Activated CD8-positive, alpha-beta memory T cell treated with anti-CD3 and anti-CD28 coated beads for 24 hours (primary cell): ENCODE measurements around the gene SYPL1.

Experiments used
- DNase-seq: peaks from one replicate; pipeline ENCODE4 v3.0.0-alpha.2; 2020

SYPL1 gene

DNA sequence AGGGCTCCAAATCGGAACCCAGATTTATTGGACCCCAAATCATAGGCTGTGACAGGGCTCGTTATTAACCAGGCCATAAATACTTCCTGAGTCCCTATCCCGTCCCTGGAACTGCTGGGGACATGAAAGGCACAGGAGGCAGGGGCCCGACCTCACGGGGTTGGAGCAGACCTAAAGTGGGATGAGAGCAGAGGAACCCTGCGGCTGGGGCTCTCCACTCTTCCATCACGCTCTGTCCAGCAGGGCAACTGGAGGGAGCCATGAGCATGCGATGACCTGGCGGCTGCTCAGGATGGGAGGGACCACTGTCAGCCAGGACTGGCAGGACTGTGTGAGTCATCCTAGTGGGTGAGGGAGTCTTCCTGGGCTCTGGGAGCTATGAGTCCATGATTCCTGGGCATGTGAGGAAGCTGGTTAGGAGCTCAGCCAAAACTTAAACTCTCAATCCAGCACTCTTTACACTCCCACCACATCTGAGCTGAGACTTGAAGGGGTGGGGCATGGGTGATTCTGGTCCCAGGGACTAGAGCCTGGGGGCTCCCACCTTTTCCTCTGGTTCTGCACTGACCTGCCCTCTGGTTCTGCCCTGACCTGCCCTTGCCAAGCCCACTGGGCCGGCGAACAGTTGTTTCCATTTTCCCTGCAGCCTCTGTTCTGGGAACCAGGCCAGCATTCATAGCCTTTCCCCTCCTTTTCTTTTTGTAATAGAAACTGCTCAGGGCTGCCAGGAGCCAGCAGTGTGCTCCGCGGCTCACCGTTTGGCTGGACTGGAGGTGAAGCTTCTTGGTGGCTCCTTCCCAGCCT, 47.1 kb downstream of the SYPL1 start:
- DNase-seq: no peak

DNA sequence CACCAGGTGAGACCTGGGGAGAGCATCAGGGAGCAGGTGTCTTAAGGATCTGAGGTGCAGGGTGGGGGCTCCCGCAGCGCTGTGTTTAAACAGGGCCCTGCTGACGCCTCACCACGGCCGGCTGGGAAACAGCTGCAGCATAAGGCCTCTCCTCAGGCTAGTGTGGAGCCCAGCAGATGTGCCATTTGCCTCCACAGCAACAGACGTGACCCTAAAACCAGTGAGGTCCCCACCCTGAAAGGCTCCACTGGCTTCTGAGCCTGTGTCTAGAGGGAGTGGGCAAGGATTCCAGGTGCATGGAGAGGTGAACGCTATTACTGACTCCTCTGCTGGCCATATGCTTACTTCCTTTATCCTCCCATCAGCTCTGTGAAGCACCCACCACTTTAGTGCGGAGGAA, 47.8 kb downstream of the SYPL1 start:
- DNase-seq: no peak

DNA sequence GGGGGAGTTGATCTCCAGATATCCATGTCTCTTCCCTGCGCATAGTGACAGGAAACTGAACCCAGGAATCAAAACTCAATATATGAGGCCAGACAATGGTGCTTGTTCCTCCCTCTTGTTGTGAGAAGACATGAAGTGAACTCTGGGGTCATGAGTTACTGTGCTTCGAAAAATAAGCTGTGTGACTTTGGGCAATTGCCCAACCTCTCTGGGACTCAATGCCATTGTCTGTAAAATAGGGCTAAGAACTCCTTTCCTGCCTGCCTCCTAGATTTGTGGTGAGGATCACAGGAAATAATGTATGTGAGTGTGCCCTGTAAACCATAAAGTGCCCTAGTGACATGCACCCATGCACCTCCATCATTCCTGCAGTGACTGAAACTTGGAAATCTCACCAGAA, 48.4 kb downstream of the SYPL1 start:
- no peak for DNase-seq

DNA sequence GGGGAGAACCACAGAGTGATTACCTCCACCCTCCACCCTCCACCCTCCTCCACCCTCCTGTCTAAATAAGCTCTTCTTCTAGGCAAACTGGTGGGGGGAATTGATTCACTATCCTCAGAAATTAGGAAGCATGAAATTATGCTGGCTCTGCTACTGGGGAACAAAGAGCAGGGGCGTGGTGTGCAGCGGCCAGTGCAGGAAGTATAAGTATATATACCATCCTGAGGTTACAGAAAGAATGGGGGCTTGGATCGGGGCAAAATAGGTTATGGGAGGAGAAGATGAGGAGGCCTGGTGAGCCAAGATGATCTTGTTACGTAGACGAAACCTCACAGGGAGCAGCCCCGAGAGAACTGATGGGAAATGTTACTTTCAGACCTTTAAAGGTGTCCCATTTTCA, 49.1 kb downstream of the SYPL1 start:
- DNase-seq: no peak

DNA sequence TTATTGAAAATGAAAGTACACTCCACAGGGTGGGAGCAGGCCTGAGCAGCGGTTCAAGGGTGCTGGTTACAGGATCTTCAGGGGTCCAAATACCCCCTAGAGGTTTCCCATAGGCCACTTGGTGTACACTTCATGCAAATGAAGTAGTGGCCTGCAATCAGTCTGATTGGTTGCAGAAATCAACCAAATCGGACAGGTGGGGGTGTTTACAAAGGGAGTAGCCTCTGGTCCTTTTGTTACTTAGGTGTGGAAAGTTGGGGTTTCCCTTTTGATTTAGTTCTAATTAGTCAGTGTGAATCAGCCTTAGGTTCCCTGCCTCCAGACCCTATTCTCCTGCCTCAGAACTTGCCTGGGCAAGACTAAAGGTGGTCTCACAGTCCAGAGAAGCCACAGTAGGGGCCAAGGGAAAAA, 49.6 kb downstream of the SYPL1 start:
- DNase-seq: no peak

DNA sequence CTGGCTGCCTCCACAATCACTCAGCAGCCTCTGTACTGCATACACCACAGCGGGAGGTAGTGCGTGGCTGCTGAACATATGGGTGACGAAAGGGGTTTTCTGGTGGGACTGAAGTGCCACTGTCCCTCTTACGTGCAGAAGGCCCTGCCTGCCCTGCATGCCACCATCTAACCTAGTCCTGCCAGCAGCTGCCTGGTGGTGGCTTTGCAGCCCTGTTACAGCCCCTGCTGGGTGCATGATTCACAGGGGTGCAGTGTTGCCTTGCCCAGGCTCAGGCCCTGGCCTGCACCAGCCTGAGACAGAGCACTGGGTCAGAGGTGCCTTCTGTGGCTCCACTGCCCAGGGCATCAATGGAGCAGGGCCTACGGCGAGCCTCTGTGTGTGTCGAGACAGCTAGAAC, 50.1 kb downstream of the SYPL1 start:
- no peak for DNase-seq

DNA sequence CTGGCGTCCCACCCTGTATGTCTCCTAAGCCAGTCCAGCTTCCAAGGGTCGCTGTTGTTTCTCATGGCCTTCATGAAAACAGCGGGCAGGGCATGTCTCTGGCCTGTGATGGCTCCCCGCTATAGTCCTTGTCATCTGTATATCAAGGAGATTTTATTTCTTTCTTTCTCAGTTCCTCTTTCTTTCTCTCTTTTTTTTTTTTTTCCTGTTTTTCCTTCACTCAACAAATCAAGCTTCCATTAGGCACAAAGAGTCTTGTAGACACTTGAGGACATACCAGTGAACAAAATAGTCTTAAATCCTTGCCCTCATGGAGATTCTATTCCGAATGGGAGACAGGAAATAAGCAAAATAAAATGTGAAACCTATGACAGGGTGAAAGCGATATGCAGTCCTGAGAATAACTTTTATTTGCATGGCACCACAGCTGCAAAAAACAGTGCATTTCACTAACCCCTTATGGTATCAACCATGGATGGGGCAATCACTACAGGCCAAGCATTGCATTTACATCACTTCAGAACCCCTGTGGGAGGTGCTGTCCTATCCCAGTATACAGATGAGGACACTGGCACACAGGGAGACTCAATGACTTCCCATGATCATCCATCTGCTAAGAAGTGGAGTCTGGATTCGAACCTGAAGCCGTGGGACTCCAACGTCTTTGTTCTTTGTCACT, 50.7 kb downstream of the SYPL1 start:
- no peak for DNase-seq

DNA sequence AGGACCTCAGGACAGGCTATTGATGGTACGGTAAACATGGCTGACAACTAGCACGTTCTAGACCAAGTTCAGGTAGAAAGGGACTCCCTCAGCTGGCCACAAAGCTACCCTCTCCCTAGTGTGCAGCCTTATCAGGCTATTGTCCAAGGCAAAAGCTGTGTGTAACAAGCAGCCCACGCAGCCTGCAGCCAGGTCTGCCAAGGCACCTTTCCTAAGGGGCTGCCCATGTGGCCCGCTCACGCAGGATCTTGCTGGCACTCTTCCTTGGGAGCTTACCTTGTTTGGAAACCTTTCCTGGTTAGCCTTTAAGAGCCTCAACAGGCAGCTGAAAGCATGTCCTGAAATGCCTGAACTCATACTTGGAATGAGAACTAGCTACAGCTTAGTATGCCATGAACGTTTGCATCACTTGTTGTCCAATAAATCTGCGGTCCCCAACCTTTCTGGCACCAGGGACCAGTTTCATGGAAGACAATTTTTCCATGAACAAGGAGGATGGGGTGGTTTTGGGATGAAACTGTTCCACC, 51.7 kb downstream of the SYPL1 start:
- no peak for DNase-seq

DNA sequence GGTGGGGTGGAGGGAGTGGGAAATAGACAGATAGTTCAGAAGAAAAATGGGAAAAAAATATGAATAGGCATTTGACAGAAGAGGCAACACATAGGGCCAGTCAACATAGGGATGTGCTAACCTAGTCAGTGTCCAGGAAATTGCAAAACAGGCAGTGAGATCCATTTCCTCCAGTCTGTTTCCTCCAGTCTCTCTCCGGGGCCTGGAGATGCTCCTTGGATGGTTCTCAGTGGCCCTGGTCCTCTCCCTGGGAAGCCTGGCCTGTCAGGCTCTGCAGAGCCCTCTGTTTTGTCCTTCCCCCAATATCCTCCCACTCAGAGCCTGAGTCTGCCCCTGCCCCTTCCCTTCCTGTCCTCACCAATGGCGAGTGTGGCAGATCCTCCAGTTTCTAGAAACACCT, 52.6 kb downstream of the SYPL1 start:
- DNase-seq: no peak

DNA sequence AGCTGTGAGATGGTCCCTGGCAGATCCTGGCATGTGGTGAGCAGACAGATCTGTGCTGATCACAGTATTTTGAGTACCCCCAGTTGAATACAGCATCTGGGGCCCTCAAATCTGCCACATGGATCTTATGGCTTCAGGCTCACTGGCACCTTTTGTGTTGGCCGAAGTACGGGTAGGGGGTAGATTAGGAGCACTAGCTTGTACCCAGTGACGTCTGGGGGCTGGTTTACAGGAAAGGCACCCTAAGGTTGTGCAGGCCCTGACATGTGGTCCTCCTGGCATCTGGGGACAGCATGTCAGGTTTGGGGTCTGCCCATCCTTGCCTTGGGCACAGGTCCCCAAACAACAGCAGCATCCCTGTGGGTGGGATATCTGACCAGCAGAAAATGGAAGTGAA, 53.2 kb downstream of the SYPL1 start:
- DNase-seq: peak; percentile 52

DNA sequence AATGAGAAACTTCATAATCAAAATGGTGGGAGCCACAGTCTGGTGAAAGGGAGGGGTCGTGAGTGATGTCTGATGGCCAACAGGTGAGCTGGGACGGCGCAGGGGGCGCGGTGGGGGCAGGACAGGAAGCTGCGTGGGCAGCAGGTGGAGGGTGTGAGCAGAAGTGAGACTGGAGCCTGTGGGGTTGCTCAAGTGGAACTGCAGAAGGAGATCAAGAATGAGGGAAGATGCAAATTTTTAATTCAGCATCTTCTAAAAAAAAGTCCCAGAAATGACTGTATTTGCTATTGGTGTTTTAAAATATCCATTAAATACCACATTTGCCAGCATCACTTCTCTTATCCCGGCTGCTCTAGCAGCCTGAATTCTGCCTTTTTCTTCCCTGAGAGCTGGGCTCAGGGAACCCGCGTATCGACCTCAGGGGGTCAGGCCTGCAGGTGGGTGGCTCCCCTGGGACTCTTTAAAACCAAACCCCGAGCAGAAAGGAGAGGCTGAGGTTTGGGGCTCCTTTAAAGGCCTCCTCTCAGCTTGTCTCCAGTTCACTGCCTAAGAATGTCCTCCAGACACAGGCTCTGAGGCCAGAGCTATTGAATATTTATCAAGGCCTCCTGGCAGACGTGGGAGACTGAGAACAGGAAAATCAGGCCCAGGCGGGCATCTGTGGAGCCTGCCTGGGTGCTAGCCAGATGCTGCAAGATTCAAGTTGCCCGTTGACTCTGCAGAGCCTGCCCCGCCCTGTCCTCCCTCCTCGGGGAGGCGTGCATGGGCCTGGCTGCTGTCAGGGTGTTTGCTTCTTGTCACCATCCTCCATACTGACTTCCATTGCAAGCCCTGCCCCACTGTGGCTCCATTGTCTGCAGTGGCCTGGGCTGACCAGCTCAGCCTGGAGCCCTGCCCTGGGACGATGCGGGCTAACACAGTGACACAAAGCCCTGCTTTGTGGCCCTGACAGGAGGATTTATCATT, 53.9 kb downstream of the SYPL1 start:
- peak; percentile 55 for DNase-seq

DNA sequence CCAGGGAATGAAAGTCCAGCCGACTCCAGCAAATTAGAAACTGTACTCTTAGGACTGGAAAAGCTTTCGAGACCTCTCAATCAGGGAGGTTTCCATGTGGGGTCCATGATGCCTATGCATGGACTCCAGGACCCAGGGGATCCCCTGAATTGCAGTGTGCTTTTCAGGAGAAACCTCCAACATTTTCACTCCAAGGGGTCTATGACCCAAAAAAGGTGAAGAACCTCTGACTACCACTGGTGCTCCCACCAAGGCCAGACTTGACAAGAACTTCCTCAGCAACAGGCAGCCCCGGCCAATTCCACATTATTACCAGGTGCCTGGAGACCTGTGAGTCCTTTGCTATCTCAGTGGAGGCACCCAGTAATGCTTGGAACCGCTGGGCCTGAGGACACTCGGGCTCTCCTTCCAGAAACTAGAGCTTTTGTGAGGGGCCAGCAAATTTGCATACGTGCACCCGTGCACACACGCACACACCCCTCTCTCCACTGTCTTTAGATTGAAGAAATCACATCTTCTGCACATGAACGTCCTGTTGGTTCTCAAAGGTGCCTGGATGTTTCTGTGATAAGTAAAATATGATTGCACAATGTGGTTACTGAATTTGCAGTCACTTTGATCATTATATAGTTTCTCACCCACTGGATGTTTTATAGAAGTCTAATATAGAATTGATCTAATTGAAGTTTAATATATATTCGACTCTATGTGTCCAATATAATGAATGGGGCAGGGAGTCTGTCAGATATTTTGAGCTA, 54.7 kb downstream of the SYPL1 start:
- no peak for DNase-seq

DNA sequence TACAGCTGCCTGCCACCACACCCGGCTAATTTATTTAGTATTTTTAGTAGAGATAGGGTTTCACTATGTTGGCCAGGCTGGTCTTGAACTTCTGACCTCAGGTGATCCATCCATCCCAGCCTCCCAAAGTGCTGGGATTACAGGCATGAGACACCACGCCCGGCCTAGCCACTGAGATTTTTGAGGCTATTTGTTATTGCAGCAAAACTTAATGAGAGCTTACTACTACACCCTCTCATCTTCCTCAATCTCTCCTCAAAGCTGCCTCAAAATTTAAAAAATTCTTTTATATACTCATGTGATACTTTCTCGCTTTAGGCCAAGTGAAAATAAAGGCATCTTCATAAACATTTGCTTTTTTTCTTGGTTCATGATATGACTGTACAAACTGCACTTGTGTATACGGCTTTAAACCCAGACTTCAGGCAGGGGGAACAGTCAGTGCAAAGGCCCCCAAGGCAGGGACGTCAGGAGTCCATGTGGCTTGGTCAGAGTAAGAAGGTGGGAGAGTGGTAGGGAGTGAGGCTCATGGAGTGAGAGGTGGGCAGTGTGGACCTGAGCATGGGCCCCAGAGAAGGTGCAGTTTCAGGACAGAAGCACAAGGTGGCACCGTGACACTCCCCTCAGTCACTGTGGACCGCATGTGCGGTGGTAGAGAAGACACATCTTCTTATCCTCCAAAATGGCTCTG, 55.5 kb downstream of the SYPL1 start:
- peak; percentile 84 for DNase-seq

DNA sequence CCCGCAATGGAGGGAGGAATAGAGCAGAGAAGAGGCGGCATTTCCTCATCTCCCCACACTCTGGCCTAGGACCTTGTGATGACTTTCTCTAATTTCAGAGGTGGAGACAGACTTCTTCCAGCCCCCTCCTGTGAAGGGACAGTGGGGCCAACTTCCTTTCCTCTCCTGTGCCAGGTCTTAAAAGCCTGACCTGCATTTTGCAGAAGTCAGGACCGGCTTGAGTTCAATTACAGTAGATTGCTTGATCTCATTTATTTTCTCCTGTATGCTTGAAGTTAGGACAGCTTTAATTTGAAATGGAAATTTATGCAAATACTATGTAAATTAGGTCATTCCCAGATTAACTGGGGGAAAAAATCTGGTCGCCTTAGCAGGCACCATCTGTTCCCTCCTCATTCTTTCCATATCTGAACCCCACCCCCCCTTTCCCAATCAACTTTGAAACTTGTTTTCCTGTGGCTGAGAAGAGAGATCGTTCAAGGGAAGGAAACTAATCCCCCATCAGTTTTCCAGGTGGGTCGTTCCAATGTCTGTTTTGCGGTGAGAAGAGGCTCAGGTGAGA, 57.1 kb downstream of the SYPL1 start:
- no peak for DNase-seq

DNA sequence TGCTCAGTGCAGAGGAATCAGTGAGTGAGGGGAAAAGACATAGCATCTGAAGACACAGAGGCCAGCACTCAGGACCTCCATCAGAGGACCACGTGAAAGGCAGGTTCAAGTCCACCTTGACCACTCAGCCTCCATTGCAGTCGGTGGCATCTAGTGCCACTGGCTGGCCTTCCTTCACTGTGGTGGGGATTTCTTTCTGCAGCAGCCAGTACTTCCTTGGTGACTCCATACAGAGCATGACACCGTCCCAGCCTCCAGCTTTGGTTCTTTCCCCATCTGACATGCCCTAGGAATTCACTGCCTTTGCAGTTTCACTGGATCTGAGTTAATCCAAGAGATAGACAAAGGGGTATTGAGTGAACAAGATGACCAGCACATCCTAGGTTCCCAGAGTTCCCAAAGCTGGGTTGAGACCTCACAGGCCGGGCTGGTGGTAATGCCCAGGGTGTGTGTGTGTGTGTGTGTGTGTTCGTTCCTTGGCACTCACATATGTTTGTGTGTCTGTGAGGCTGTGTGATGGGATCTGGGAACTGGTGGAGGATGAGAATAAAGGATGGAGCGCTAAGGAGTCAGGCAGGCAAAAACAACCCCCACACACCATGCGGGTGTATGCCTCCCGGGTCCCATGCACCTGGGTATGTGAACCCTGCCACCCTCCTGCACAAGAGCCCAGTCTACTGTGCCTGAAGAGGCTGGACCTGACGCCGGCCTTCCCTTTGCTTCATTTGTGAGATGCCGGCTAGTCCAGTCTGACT, 57.8 kb downstream of the SYPL1 start:
- DNase-seq: no peak

DNA sequence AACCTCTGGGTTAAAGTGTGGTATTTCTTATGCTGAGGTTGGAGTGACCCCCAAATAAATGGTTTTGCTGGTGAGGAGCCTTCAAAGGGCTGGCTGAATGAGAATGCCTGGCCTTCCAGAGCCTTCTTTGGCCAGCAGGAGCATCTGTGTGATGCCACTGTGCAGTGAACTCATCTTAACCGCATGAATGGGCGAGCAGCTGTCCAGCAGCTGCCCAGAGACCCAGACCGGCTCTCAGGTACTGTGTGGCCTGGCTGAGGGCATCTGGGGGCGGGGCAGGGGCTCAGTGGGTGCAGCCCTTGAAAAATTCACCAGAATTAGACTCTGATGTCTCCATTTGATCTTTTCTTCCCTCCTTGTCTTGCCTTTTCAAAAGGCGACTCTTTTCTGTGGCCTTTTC, 59.0 kb downstream of the SYPL1 start:
- DNase-seq: no peak

DNA sequence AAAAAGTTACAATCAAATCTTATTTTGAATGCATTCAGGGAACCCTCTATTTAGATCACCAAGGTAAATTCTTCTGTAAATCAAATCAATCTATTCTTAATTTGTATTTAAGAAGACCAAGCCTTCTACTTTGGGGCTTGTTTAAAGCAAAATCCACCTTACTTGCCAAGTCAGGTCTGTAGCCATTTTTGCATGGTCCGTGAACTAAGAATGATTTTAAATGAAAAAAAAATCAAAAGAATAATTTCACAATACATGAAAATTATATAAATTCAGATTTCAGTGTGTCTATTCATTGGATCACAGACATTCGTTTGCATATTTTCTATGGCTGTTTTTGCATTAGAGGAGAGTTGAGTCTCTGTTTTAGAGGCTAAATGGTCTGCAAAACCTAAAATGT, 59.4 kb downstream of the SYPL1 start:
- DNase-seq: no peak

DNA sequence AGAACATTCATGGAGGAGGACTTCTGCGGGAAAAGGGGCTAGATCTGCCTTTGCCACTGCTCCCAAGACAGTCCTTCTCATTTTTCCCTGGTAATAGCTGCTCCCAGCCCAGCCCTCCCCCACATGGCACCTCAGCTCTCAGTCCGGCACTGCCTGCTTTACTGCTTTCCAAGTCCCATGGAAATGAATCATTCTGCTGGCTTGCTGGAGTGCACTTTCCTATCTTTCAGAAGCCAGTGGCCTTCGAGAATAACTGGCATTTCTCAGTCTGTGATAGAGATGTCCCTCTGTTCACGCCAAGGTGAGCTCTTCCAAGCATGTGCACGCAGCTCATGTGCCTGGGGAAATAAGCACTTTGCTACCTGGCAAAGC, 61.4 kb downstream of the SYPL1 start:
- DNase-seq: no peak

DNA sequence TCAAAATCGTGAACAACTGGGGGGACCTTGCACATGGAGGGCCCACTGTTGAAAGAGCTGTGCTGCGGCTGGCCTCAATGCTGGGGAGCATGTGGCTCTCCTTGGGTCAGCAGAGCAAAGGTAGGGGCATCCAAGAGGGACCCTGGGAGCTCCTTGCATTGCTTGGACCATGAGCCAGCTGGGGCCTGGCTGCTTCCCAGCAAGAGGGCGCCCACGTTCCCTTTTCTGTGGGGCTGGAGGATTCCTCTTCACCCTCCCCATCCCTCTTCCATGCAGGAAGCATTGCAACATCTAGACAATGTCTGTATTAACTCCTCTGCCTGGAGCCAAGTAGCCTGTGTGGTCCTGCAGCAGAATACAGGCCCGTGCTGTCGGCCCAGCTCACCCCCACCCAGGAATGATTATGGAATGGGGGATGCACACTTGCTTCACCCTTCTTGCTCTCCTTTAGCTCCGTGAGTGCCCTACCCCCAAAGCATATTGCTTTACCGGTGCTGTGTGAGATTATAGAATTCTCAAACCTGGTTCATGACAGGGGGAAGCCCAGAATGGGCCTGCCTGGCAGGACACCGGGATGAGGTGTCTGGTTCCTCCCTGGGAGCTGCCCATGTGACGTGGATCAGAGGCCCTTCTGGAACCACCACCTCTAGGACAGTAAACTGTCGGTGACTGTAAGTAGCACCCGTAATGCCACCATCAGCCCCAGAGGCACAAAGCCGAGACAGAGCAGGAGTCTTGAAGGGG, 61.9 kb downstream of the SYPL1 start:
- no peak for DNase-seq

DNA sequence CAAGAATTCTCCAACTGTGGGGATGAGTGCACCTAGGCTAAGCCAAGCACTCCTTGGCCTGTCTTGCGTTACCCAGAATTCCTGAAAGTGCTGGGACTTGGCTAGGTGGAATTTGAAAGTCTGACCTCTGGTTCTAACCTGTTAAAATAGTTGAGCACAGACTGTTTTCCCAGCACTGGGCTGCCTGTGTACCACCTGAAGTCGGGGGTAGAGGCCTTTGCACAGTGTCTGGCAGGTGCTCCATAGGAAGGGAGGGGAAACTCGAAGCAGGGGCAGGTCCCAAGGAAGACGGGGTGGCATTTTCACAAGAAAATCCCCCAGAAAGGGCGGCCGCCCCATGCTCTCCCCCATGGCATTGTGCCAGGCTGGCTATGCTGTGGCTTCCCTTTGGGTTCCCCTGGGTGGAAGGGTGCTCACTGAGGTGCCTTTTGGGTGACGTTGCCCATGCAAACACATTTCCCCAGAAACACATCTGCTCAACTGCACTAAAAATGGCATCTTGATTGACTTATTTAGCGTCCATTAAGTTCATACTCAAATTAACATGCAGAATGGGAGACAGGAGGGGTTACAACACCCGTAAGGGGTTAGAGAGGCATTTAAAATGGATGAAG, 62.9 kb downstream of the SYPL1 start:
- DNase-seq: no peak
